IMR-90 (cell line): Measurements from ENCODE around the gene CDH2. TPM values are rescaled to one million over a fixed set of nuclear protein-coding genes. Genes with fewer than 3 reads are reported as not detected.

Experiments
- ATAC-seq: fragments of 200-7000 bp; cut with Tn5 transposase; 2 replicates; pipeline ENCODE4 v1.9.1; 2020; ENCODE audit warnings: low read depth, mild to moderate bottlenecking, moderate library complexity
- BruUV-seq: library from RNA; stranded (reverse); fragments of 400-500 nt; replicated peaks from 2 replicates; lab custom pipeline; 2021; lab: Mats Ljungman, UMichigan
- CTCF ChIA-PET: fragments of 300-600 bp; formaldehyde crosslinking; extraction: SDS; loops from one replicate; lab custom pipeline; 2021; ENCODE audit warnings: antibody characterized with exemption; lab: Yijun Ruan, JAX
- POLR2A ChIA-PET: fragments of 300-600 bp; sonication (Branson Sonifier 250); formaldehyde crosslinking; loops from one replicate; lab custom pipeline; 2022; ENCODE audit warnings: antibody characterized with exemption; ENCODE audit not compliant: unreplicated experiment; lab: Charles Lee
- DNase-seq: peaks from one replicate; pipeline ENCODE4 v3.0.0; 2013
- H2AFZ ChIP-seq: replicated peaks from 2 replicates; pipeline ENCODE3; 2013; ENCODE audit warnings: low read length, mild to moderate bottlenecking; ENCODE audit not compliant: poor library complexity
- H2AK5ac ChIP-seq: 2 replicates; pipeline ENCODE4 v1.6.1; 2013; ENCODE audit warnings: low read depth, low read length, inconsistent platforms
- H2AK9ac ChIP-seq: replicated peaks from 2 replicates; pipeline ENCODE3; 2013; ENCODE audit warnings: mild to moderate bottlenecking, low read depth, low read length, moderate library complexity; ENCODE audit not compliant: poor library complexity
- H2BK120ac ChIP-seq: 2 replicates; pipeline ENCODE4 v1.6.1; 2013; ENCODE audit warnings: low read depth, low read length, inconsistent platforms
- H2BK15ac ChIP-seq: 3 replicates; pipeline ENCODE4 v1.6.1; 2013; ENCODE audit warnings: low read depth, low read length, inconsistent platforms
- H2BK20ac ChIP-seq: 2 replicates; pipeline ENCODE4 v1.6.1; 2013; ENCODE audit warnings: low read depth, mild to moderate bottlenecking, inconsistent platforms, low read length, moderate library complexity
- H2BK5ac ChIP-seq: 2 replicates; pipeline ENCODE4 v1.6.1; 2013; ENCODE audit warnings: mild to moderate bottlenecking, low read depth, low read length, inconsistent platforms; ENCODE audit not compliant: poor library complexity, severe bottlenecking
- H3K14ac ChIP-seq: replicated peaks from 2 replicates; pipeline ENCODE4 v1.6.1; 2013; ENCODE audit warnings: low read depth, low read length, inconsistent platforms
- H3K18ac ChIP-seq: 2 replicates; pipeline ENCODE4 v1.6.1; 2013; ENCODE audit warnings: low read depth, low read length, control low read depth
- H3K23ac ChIP-seq: 2 replicates; pipeline ENCODE4 v1.6.1; 2013; ENCODE audit warnings: low read depth, low read length, inconsistent platforms
- H3K27ac ChIP-seq: 2 replicates; pipeline ENCODE4 v1.5.1; 2013; ENCODE audit warnings: mild to moderate bottlenecking, control low read depth, low read length; ENCODE audit not compliant: insufficient read depth
- H3K27me3 ChIP-seq: 2 replicates; pipeline ENCODE4 v1.6.1; 2013; ENCODE audit warnings: low read length; ENCODE audit not compliant: control insufficient read depth, insufficient read depth
- H3K36me3 ChIP-seq: 2 replicates; pipeline ENCODE4 v1.6.1; 2013; ENCODE audit warnings: low read length, mixed read lengths; ENCODE audit not compliant: control insufficient read depth, insufficient read depth
- H3K4ac ChIP-seq: 2 replicates; pipeline ENCODE4 v1.6.1; 2013; ENCODE audit warnings: low read depth, low read length, inconsistent platforms
- H3K4me1 ChIP-seq: 2 replicates; pipeline ENCODE4 v1.6.1; 2013; ENCODE audit warnings: low read length, mixed read lengths; ENCODE audit not compliant: control insufficient read depth, insufficient read depth
- H3K4me2 ChIP-seq: 2 replicates; pipeline ENCODE4 v1.6.1; 2013; ENCODE audit warnings: low read depth, mild to moderate bottlenecking, control low read depth, low read length, moderate library complexity
- H3K4me3 ChIP-seq: 2 replicates; pipeline ENCODE4 v1.5.1; 2013; ENCODE audit warnings: low read depth, mild to moderate bottlenecking, control low read depth, low read length, moderate library complexity; ENCODE audit not compliant: insufficient read depth
- H3K56ac ChIP-seq: 2 replicates; pipeline ENCODE4 v1.6.1; 2013; ENCODE audit warnings: low read length, inconsistent platforms; ENCODE audit not compliant: insufficient read depth; ENCODE audit errors: extremely low read depth
- H3K79me1 ChIP-seq, 2 experiments: 2 replicates each; pipeline ENCODE4 v1.6.1; 2013; ENCODE audit warnings: low read length in 2 of 2, inconsistent platforms in 1 of 2, low read depth in 1 of 2
- H3K9ac ChIP-seq: 2 replicates; pipeline ENCODE4 v1.6.1; 2013; ENCODE audit warnings: low read depth, low read length, control low read depth
- H3K9me1 ChIP-seq: 2 replicates; pipeline ENCODE4 v1.6.1; 2013; ENCODE audit warnings: low read length, inconsistent platforms; ENCODE audit not compliant: insufficient read depth
- H3K9me3 ChIP-seq: 2 replicates; pipeline ENCODE4 v1.6.1; 2013; ENCODE audit warnings: low read length; ENCODE audit not compliant: control insufficient read depth, insufficient read depth
- H4K20me1 ChIP-seq: 2 replicates; pipeline ENCODE4 v1.6.1; 2013; ENCODE audit warnings: low read length, inconsistent platforms; ENCODE audit not compliant: insufficient read depth
- H4K5ac ChIP-seq: 2 replicates; pipeline ENCODE4 v1.6.1; 2013; ENCODE audit warnings: mild to moderate bottlenecking, low read depth, low read length, control low read depth
- H4K8ac ChIP-seq, 2 experiments: 2 replicates each; pipeline ENCODE4 v1.6.1; 2013; ENCODE audit warnings: low read depth in 2 of 2, low read length in 2 of 2, control low read depth in 1 of 2, inconsistent platforms in 1 of 2
- H4K91ac ChIP-seq: 2 replicates; pipeline ENCODE4 v1.6.1; 2013; ENCODE audit warnings: low read depth, low read length, inconsistent platforms; ENCODE audit not compliant: insufficient read depth
- BHLHE40 ChIP-seq: fragments of 150-350 bp; IDR thresholded peaks from 2 replicates; pipeline ENCODE4 v1.6.1; 2016; ENCODE audit warnings: mild to moderate bottlenecking, low read depth, low read length
- CEBPB ChIP-seq: IDR thresholded peaks from 2 replicates; pipeline ENCODE4 v1.6.1; 2012; ENCODE audit warnings: low read depth, low read length, improper control_type of control experiment
- CHD1 ChIP-seq: IDR thresholded peaks from 2 replicates; pipeline ENCODE4 v1.6.1; 2012; ENCODE audit warnings: low read depth, low read length, improper control_type of control experiment
- FOS ChIP-seq: fragments of 150-350 bp; IDR thresholded peaks from 2 replicates; pipeline ENCODE4 v1.6.1; 2016; ENCODE audit warnings: low read depth, low read length
- MAFK ChIP-seq: IDR thresholded peaks from 2 replicates; pipeline ENCODE4 v1.6.1; 2012; ENCODE audit warnings: low read depth, low read length, improper control_type of control experiment
- MAZ ChIP-seq: IDR thresholded peaks from 2 replicates; pipeline ENCODE4 v1.6.1; 2012; ENCODE audit warnings: low read depth, mild to moderate bottlenecking, low read length, improper control_type of control experiment, moderate library complexity, borderline replicate concordance
- MXI1 ChIP-seq: IDR thresholded peaks from 2 replicates; pipeline ENCODE4 v1.6.1; 2012; ENCODE audit warnings: low read depth, mild to moderate bottlenecking, low read length, moderate library complexity, borderline replicate concordance
- NFE2L2 ChIP-seq: fragments of 150-350 bp; IDR thresholded peaks from 2 replicates; pipeline ENCODE4 v1.6.1; 2016; ENCODE audit warnings: low read depth, mild to moderate bottlenecking, low read length
- POLR2A ChIP-seq: IDR thresholded peaks from 2 replicates; pipeline ENCODE4 v1.6.1; 2012; ENCODE audit warnings: mild to moderate bottlenecking, low read depth, low read length
- RAD21 ChIP-seq: IDR thresholded peaks from 2 replicates; pipeline ENCODE4 v1.6.1; 2012; ENCODE audit warnings: low read length, improper control_type of control experiment
- RCOR1 ChIP-seq: IDR thresholded peaks from 2 replicates; pipeline ENCODE4 v1.6.1; 2012; ENCODE audit warnings: mild to moderate bottlenecking, low read length, improper control_type of control experiment; ENCODE audit not compliant: insufficient replicate concordance
- RFX5 ChIP-seq: IDR thresholded peaks from 2 replicates; pipeline ENCODE4 v1.8.0; 2012; ENCODE audit warnings: low read depth, mild to moderate bottlenecking, low read length, moderate library complexity
- SMC3 ChIP-seq: fragments of 150-350 bp; IDR thresholded peaks from 2 replicates; pipeline ENCODE4 v1.6.1; 2016; ENCODE audit warnings: low read depth, mild to moderate bottlenecking, antibody characterized with exemption, low read length, moderate library complexity
- WGBS, 2 experiments: methylation state at CpG; one replicate each; pipeline versions ENCODE4 v1.1.5 to v1.1.7; 2013; ENCODE audit warnings: missing lambda C conversion rate in 2 of 2; ENCODE audit not compliant: insufficient read length in 1 of 2; ENCODE audit errors: extremely low coverage in 2 of 2; 5-methylcytosine and 5-hydroxymethylcytosine counted together
- dilution Hi-C: fragments of 300-500 bp; cut with HindIII; formaldehyde crosslinking; loops from one replicate; pipeline ENCODE4 v1.14.3; 2018; ENCODE audit warnings: low sequenced_read_pairs; ENCODE audit not compliant: unreplicated experiment
- in situ Hi-C: fragments of 300-500 bp; cut with MboI; formaldehyde crosslinking; loops from 3 replicates; pipeline ENCODE4 v1.14.3; 2019; ENCODE audit warnings: low sequenced_read_pairs, inconsistent platforms, mixed read lengths
- intact Hi-C: fragments of 100-400 bp; cut with micrococcal nuclease; formaldehyde crosslinking; loops from 2 replicates; pipeline ENCODE4 v1.10.0; 2022
- polyA plus RNA-seq, 3 experiments: library from polyadenylated mRNA; depleted of rRNA; stranded (reverse); fragments of >200 nt; gene quantifications; 2 replicates each; pipeline ENCODE4 v1.2.3, GENCODE V29; 2012; ENCODE audit warnings: low replicate concordance in 1 of 3
- total RNA-seq: library from RNA; depleted of rRNA; stranded (reverse); fragments of >200 nt; gene quantifications from 2 replicates; pipeline ENCODE4 v1.2.3, GENCODE V29; 2012
- TF ChIP-seq, protein P1 (sequence below): fragments of 150-350 bp; IDR thresholded peaks from 2 replicates; pipeline ENCODE4 v1.6.1; 2017; ENCODE audit warnings: mild to moderate bottlenecking, antibody characterized with exemption, low read length, low read depth
- TF ChIP-seq, protein P2 (sequence below): fragments of 150-350 bp; IDR thresholded peaks from 2 replicates; pipeline ENCODE4 v1.6.1; 2016; ENCODE audit warnings: low read depth, mild to moderate bottlenecking, low read length, moderate library complexity, borderline replicate concordance
- TF ChIP-seq, protein P3 (sequence below): conservative IDR thresholded peaks from 2 replicates; pipeline ENCODE4 v1.5.1; 2012; ENCODE audit warnings: mild to moderate bottlenecking, low read depth, low read length, improper control_type of control experiment

Gene CDH2
- total and polyA plus RNA-seq, 2 of the 4 experiments (the other 2 are of a cell fraction), result 55.6 to 111 TPM

DNA sequence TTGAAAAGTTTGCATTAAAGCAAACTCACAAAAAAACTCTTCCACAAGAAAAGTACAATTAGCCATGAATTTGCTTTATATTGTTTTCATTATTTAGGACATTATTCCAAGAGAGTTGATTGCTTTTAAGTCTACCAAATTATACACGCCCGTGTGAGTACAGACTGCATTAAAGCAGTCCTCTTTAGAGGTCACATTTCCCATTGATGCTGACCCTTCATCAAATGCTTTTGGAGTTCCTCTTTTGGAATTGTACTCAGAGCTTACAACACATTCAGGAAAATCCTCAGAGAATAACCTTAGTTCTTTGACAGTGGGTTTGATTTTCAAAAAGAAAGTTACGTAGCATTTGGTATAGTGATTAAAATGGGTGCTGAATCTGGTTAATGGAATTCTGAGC lies 256.1 kb downstream of the CDH2 start:
- ATAC-seq, result no peak
- no peak overlapping the region for H3K4ac ChIP-seq
- H4K20me1 ChIP-seq, result no peaks in the 10 kb centered on the region
- no peak for DNase-seq
- TF ChIP-seq MAZ (no peak), CHD1 (no peak), BHLHE40 (no peak), RFX5 (no peak), FOS (no peak), RCOR1 (no peak), MAFK (no peak), RAD21 (no peak), NFE2L2 (no peak), CEBPB (no peak), MXI1 (no peak), SMC3 (no peak), POLR2A (no peak)
- TF ChIP-seq, protein P1, sequence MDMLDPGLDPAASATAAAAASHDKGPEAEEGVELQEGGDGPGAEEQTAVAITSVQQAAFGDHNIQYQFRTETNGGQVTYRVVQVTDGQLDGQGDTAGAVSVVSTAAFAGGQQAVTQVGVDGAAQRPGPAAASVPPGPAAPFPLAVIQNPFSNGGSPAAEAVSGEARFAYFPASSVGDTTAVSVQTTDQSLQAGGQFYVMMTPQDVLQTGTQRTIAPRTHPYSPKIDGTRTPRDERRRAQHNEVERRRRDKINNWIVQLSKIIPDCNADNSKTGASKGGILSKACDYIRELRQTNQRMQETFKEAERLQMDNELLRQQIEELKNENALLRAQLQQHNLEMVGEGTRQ, result no peak
- TF ChIP-seq, protein P2, sequence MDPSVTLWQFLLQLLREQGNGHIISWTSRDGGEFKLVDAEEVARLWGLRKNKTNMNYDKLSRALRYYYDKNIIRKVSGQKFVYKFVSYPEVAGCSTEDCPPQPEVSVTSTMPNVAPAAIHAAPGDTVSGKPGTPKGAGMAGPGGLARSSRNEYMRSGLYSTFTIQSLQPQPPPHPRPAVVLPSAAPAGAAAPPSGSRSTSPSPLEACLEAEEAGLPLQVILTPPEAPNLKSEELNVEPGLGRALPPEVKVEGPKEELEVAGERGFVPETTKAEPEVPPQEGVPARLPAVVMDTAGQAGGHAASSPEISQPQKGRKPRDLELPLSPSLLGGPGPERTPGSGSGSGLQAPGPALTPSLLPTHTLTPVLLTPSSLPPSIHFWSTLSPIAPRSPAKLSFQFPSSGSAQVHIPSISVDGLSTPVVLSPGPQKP, result no peak
- TF ChIP-seq, protein P3, sequence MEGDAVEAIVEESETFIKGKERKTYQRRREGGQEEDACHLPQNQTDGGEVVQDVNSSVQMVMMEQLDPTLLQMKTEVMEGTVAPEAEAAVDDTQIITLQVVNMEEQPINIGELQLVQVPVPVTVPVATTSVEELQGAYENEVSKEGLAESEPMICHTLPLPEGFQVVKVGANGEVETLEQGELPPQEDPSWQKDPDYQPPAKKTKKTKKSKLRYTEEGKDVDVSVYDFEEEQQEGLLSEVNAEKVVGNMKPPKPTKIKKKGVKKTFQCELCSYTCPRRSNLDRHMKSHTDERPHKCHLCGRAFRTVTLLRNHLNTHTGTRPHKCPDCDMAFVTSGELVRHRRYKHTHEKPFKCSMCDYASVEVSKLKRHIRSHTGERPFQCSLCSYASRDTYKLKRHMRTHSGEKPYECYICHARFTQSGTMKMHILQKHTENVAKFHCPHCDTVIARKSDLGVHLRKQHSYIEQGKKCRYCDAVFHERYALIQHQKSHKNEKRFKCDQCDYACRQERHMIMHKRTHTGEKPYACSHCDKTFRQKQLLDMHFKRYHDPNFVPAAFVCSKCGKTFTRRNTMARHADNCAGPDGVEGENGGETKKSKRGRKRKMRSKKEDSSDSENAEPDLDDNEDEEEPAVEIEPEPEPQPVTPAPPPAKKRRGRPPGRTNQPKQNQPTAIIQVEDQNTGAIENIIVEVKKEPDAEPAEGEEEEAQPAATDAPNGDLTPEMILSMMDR, result no peak
- POLR2A ChIA-PET, result no interaction called here
- no peak overlapping the region for H3K23ac ChIP-seq
- no peak overlapping the region for H4K8ac ChIP-seq
- no peak overlapping the region for H4K5ac ChIP-seq
- no peaks in the 10 kb centered on the region for H3K4me1 ChIP-seq
- no peaks in the 10 kb centered on the region for H3K9me3 ChIP-seq
- H3K27ac ChIP-seq, result no peak overlapping the region
- H3K18ac ChIP-seq, result no peak overlapping the region
- no peak overlapping the region for H3K14ac ChIP-seq
- no peak overlapping the region for H3K56ac ChIP-seq
- no peak overlapping the region for H3K4me3 ChIP-seq
- WGBS, 2 experiments, result no CpG with 5 or more reads among the region's 3 CpGs
- H2AK5ac ChIP-seq, result no peak overlapping the region
- H2BK20ac ChIP-seq, result no peak overlapping the region
- dilution Hi-C loops (no loop called here), in situ Hi-C loops (no loop called here), intact Hi-C loops (no loop called here)
- H2AK9ac ChIP-seq, result no peak overlapping the region
- CTCF ChIA-PET, result no interaction called here
- no peak overlapping the region for H2AFZ ChIP-seq
- H4K91ac ChIP-seq, result no peak overlapping the region
- H3K4me2 ChIP-seq, result no peak overlapping the region
- no peak overlapping the region for H3K9ac ChIP-seq
- H3K79me1 ChIP-seq, result no peaks in the 10 kb centered on the region
- H3K36me3 ChIP-seq, result no peaks in the 10 kb centered on the region
- H2BK120ac ChIP-seq, result no peak overlapping the region
- H2BK5ac ChIP-seq, result no peak overlapping the region
- no peaks in the 10 kb centered on the region for H3K9me1 ChIP-seq
- no TSS peak for BruUV-seq
- H3K27me3 ChIP-seq, result no peaks in the 10 kb centered on the region
- no peak overlapping the region for H2BK15ac ChIP-seq
